A549 (cell line): ENCODE data around the gene DISP3. TPM values are rescaled to one million over a fixed set of nuclear protein-coding genes. Genes with fewer than 3 reads are reported as not detected.

Experiments
- ATAC-seq, 2 experiments: fragments of 200-7000 bp in 1 of 2; fragments of >200 bp in 1 of 2; cut with Nextera tagmentation in 1 of 2; cut with Tn5 transposase in 1 of 2; 3 replicates each; pipeline versions ENCODE4 v1.8.0 to v1.9.1; 2018 to 2020; ENCODE audit warnings: mild to moderate bottlenecking in 1 of 2, moderate library complexity in 1 of 2
- CTCF ChIA-PET: fragments of 300-600 bp; sonication (Branson Sonifier 250); formaldehyde crosslinking; extraction: SDS; loops from one replicate; lab custom pipeline; 2021; ENCODE audit warnings: antibody characterized with exemption, inconsistent platforms; lab: Yijun Ruan, JAX
- POLR2A ChIA-PET: fragments of 350-600 bp; formaldehyde crosslinking; extraction: SDS; loops from one replicate; lab custom pipeline; 2021; ENCODE audit warnings: antibody characterized with exemption, inconsistent platforms; lab: Yijun Ruan, JAX
- DNase-seq, 2 experiments: peaks; one replicate each; pipeline versions ENCODE4 v3.0.0 to v3.0.0-alpha.2; 2011 to 2016; ENCODE audit warnings: low read depth in 1 of 2, low spot score in 1 of 2
- FAIRE-seq: peaks from 2 replicates; lab custom pipeline; 2011; peaks lifted over from hg19 to GRCh38; lab: Jason Lieb, UNC
- H3K27ac ChIP-seq, 2 experiments: fragments of >200 bp; sonication (Bioruptor Twin); formaldehyde crosslinking; 3 replicates each; pipeline ENCODE4 v1.5.1; 2016 to 2017
- H3K4me1 ChIP-seq: fragments of >200 bp; sonication (Bioruptor Twin); formaldehyde crosslinking; 3 replicates; pipeline ENCODE4 v1.6.1; 2016
- H3K4me2 ChIP-seq: fragments of >200 bp; sonication (Bioruptor Twin); formaldehyde crosslinking; 3 replicates; pipeline ENCODE4 v1.6.1; 2016
- H3K4me3 ChIP-seq: fragments of >200 bp; sonication (Bioruptor Twin); formaldehyde crosslinking; 3 replicates; pipeline ENCODE4 v1.5.1; 2016
- H3K9me3 ChIP-seq: fragments of >200 bp; sonication (Bioruptor Twin); formaldehyde crosslinking; 3 replicates; pipeline ENCODE4 v1.6.1; 2016
- CHD4 ChIP-seq: fragments of 200-600 bp; sonication (generic); IDR thresholded peaks from 2 replicates; pipeline ENCODE4 v1.6.1; 2016; ENCODE audit warnings: antibody characterized with exemption, mild to moderate bottlenecking, borderline replicate concordance
- EHF ChIP-seq: fragments of 250-450 bp; sonication (Bioruptor Pico); IDR thresholded peaks from 2 replicates; pipeline ENCODE4 v1.5.0; 2020; ENCODE audit warnings: mild to moderate bottlenecking
- EHMT2 ChIP-seq: fragments of 200-600 bp; sonication (generic); IDR thresholded peaks from 2 replicates; pipeline ENCODE4 v1.6.1; 2016; ENCODE audit warnings: antibody characterized with exemption, low read depth, mild to moderate bottlenecking, moderate library complexity
- EP300 ChIP-seq, 2 experiments: fragments of >200 bp; sonication (Bioruptor Twin); formaldehyde crosslinking; IDR thresholded peaks; 2 replicates in 1 of 2; 3 replicates in 1 of 2; pipeline ENCODE4 v1.6.1; 2016 to 2017
- FOSL2 ChIP-seq, 2 experiments: fragments of 450-650 bp in 1 of 2; fragments of >200 bp in 1 of 2; sonication (Bioruptor Twin) in 1 of 2; formaldehyde crosslinking; IDR thresholded peaks; 2 replicates each; pipeline versions ENCODE4 v1.5.0 to v1.6.1; 2016 to 2020; ENCODE audit warnings: mild to moderate bottlenecking in 1 of 2, moderate library complexity in 1 of 2
- HOXA7 ChIP-seq: fragments of 250-450 bp; sonication (Bioruptor Pico); IDR thresholded peaks from 2 replicates; pipeline ENCODE4 v1.5.0; 2020; ENCODE audit warnings: mild to moderate bottlenecking, moderate library complexity
- HOXB13 ChIP-seq: fragments of 250-450 bp; sonication (Bioruptor Pico); IDR thresholded peaks from 2 replicates; pipeline ENCODE4 v1.5.0; 2020; ENCODE audit warnings: low read depth, mild to moderate bottlenecking, moderate library complexity
- KDM1A ChIP-seq: fragments of 200-600 bp; sonication (generic); IDR thresholded peaks from 2 replicates; pipeline ENCODE4 v1.6.1; 2016; ENCODE audit warnings: low read depth, mild to moderate bottlenecking
- NFE2L2 ChIP-seq: fragments of 150-350 bp; conservative IDR thresholded peaks from 2 replicates; pipeline ENCODE4 v1.6.1; 2014; ENCODE audit warnings: low read length
- NPAS2 ChIP-seq: fragments of 250-450 bp; sonication (Bioruptor Pico); IDR thresholded peaks from 2 replicates; pipeline ENCODE4 v1.8.0; 2022; ENCODE audit warnings: mild to moderate bottlenecking, moderate library complexity, borderline replicate concordance
- NR3C1 ChIP-seq: fragments of >200 bp; sonication (Bioruptor Twin); formaldehyde crosslinking; IDR thresholded peaks from 3 replicates; pipeline ENCODE4 v1.6.1; 2017
- REST ChIP-seq: fragments of 200-600 bp; sonication (generic); IDR thresholded peaks from 2 replicates; pipeline ENCODE4 v1.6.1; 2016; ENCODE audit warnings: antibody characterized with exemption, mild to moderate bottlenecking, moderate library complexity
- SREBF2 ChIP-seq: fragments of 450-650 bp; IDR thresholded peaks from 2 replicates; pipeline ENCODE4 v1.6.1; 2014; ENCODE audit warnings: mild to moderate bottlenecking, moderate library complexity
- ZC3H11A ChIP-seq: fragments of 450-650 bp; IDR thresholded peaks from 2 replicates; pipeline ENCODE4 v1.6.1; 2014; ENCODE audit warnings: antibody characterized with exemption, mild to moderate bottlenecking
- ZFP36 ChIP-seq: fragments of 450-650 bp; IDR thresholded peaks from 2 replicates; pipeline ENCODE4 v1.6.1; 2014; ENCODE audit warnings: borderline replicate concordance; ENCODE audit not compliant: partially characterized antibody
- WGBS: methylation state at CpG from one replicate; pipeline ENCODE4 v1.1.6; 2017; ENCODE audit errors: missing lambda C conversion rate; 5-methylcytosine and 5-hydroxymethylcytosine counted together
- polyA plus RNA-seq, 4 experiments: library from polyadenylated mRNA; depleted of rRNA in 3 of 4; stranded (reverse); fragments of >200 nt; fragmentation: RNase III in 1 of 4; extraction: RNeasy Plus Mini Kit Qiagen cat#74134 plus additional on column Dnase treatment in 1 of 4; gene quantifications; 2 replicates in 3 of 4; 3 replicates in 1 of 4; pipeline ENCODE4 v1.2.3, GENCODE V29; 2011 to 2017
- TF ChIP-seq, protein P1 (sequence below): fragments of >200 bp; sonication (Bioruptor Twin); formaldehyde crosslinking; IDR thresholded peaks from 3 replicates; pipeline ENCODE4 v1.5.1; 2016
- TF ChIP-seq, protein P2 (sequence below): fragments of >200 bp; sonication (Bioruptor Twin); formaldehyde crosslinking; IDR thresholded peaks from 3 replicates; pipeline ENCODE4 v1.6.1; 2016
- TF ChIP-seq, protein P3 (sequence below): fragments of 450-650 bp; IDR thresholded peaks from 2 replicates; pipeline ENCODE4 v1.6.1; 2014; ENCODE audit warnings: antibody characterized with exemption

DISP3 gene
- polyA plus RNA-seq, 2 of the 4 experiments (the other 2 are of a cell fraction): 0.09 to 0.22 TPM

GRCh38 chr1:11524465-11525150, 45.7 kb downstream of the DISP3 start:
- Histone ChIP-seq H3K9me3 (no peaks in the 10 kb centered on the region), H3K4me2 (no peak overlapping the region), H3K4me3 (no peak overlapping the region), H3K4me1 (no peaks in the 10 kb centered on the region), H3K27ac (no peak overlapping the region)
- ChIA-PET CTCF (no interaction called here), POLR2A (no interaction called here)
- DNase-seq (no peak), ATAC-seq (no peak), FAIRE-seq (no peak)
- TF ChIP-seq HOXA7 (no peak), NFE2L2 (no peak), ZFP36 (no peak), HOXB13 (CRISPR knock-in tag) (no peak), KDM1A (no peak), EHF (CRISPR knock-in tag) (no peak), FOSL2 (IDR thresholded peaks at IDR 0.05) (no peak), FOSL2 (CRISPR knock-in tag; IDR thresholded peaks at IDR 0.05) (no peak), REST (no peak), NPAS2 (CRISPR knock-in tag) (no peak), ZC3H11A (no peak), EP300 (IDR thresholded peaks at IDR 0.05) (no peak), CHD4 (no peak), NR3C1 (no peak), SREBF2 (no peak)
- TF ChIP-seq, protein P1, sequence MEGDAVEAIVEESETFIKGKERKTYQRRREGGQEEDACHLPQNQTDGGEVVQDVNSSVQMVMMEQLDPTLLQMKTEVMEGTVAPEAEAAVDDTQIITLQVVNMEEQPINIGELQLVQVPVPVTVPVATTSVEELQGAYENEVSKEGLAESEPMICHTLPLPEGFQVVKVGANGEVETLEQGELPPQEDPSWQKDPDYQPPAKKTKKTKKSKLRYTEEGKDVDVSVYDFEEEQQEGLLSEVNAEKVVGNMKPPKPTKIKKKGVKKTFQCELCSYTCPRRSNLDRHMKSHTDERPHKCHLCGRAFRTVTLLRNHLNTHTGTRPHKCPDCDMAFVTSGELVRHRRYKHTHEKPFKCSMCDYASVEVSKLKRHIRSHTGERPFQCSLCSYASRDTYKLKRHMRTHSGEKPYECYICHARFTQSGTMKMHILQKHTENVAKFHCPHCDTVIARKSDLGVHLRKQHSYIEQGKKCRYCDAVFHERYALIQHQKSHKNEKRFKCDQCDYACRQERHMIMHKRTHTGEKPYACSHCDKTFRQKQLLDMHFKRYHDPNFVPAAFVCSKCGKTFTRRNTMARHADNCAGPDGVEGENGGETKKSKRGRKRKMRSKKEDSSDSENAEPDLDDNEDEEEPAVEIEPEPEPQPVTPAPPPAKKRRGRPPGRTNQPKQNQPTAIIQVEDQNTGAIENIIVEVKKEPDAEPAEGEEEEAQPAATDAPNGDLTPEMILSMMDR: no peak
- TF ChIP-seq, protein P2, sequence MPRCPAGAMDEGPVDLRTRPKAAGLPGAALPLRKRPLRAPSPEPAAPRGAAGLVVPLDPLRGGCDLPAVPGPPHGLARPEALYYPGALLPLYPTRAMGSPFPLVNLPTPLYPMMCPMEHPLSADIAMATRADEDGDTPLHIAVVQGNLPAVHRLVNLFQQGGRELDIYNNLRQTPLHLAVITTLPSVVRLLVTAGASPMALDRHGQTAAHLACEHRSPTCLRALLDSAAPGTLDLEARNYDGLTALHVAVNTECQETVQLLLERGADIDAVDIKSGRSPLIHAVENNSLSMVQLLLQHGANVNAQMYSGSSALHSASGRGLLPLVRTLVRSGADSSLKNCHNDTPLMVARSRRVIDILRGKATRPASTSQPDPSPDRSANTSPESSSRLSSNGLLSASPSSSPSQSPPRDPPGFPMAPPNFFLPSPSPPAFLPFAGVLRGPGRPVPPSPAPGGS: no peak
- TF ChIP-seq, protein P3, sequence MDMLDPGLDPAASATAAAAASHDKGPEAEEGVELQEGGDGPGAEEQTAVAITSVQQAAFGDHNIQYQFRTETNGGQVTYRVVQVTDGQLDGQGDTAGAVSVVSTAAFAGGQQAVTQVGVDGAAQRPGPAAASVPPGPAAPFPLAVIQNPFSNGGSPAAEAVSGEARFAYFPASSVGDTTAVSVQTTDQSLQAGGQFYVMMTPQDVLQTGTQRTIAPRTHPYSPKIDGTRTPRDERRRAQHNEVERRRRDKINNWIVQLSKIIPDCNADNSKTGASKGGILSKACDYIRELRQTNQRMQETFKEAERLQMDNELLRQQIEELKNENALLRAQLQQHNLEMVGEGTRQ: no peak
- WGBS: 26% methylated on average over 4 of the region's 6 CpGs

DNA sequence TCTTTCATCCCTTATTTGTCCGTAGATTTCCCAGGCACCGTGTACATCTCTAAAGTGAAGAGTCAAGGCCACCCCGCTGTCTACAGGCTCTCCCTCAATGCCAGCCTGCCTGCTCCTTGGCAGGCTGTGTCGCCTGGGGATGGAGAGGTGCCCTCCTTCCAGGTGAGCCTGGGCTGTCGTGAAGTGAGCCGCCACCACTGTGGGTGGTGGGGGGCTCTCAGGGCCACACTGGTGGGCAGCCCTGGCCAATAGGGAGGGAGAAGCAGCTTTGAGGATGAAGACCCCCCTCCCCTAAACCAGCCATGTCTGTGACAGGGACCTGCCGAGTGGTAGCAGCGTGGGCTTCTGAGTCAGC, 46.2 kb downstream of the DISP3 start:
- DNase-seq (no peak), ATAC-seq (no peak), FAIRE-seq (no peak)
- CTCF ChIA-PET: no interaction called here
- H3K9me3 ChIP-seq: no peaks in the 10 kb centered on the region
- H3K4me1 ChIP-seq: no peaks in the 10 kb centered on the region
- TF ChIP-seq EHMT2: no peak
- TF ChIP-seq HOXA7: no peak
- TF ChIP-seq, all 56 proteins: peak for 0
- POLR2A ChIA-PET: no interaction called here
- Histone ChIP-seq H3K4me3 (no peak overlapping the region), H3K27ac (no peak overlapping the region), H3K4me2 (no peak overlapping the region)
- 36% methylated on average over 2 of the region's 8 CpGs for WGBS
